ENCODE measurements around the gene PSMD13.

The PSMD13 gene

GRCh38 chr11:199782-200181, 37.0 kb upstream of the PSMD13 start:
- H3K4me2 ChIP-seq (ENCODE audit: low read length): no peak overlapping the region
- H3K9ac ChIP-seq (ENCODE audit: low read length): no peak overlapping the region
- no peak overlapping the region for H2AFZ ChIP-seq (ENCODE audit: low read depth, low read length)
- peaks cover 12% of the 10 kb centered on the region for H3K36me3 ChIP-seq (replicated peaks; ENCODE audit: low read depth, low read length)
- TF ChIP-seq CTCF (IDR thresholded peaks at IDR 0.05; ENCODE audit: low read depth, low read length): no peak
- TF ChIP-seq EZH2phosphoT487 (IDR thresholded peaks at IDR 0.05; ENCODE audit: low read depth): no peak
- H4K20me1 ChIP-seq (ENCODE audit: insufficient read depth, low read length): no peaks in the 10 kb centered on the region
- no peak overlapping the region for H3K27ac ChIP-seq (ENCODE audit: low read length)
- H3K27me3 ChIP-seq (ENCODE audit: low read depth, low read length): no peaks in the 10 kb centered on the region
- H3K9me3 ChIP-seq (ENCODE audit: insufficient read depth, low read length): no peaks in the 10 kb centered on the region
- H3K4me1 ChIP-seq (ENCODE audit: low read length): no peaks in the 10 kb centered on the region
- H3K4me3 ChIP-seq (ENCODE audit: low read length): no peak overlapping the region
- H3K79me2 ChIP-seq (ENCODE audit: low read length): peaks cover under 1% of the 10 kb centered on the region; the same call in 1 of the 2 replicates

- Histone ChIP-seq H3K36me3 (replicated peaks; ENCODE audit: low read depth, low read length) (peaks cover 18% of the 10 kb centered on the region), H3K27me3 (ENCODE audit: low read depth, low read length) (no peaks in the 10 kb centered on the region), H3K4me2 (ENCODE audit: low read length) (no peak overlapping the region), H4K20me1 (ENCODE audit: insufficient read depth, low read length) (0 out of 2 replicates have a peak, but pooled peaks cover 6% of the 10 kb centered on the region), H3K4me3 (ENCODE audit: low read length) (no peak overlapping the region), H3K79me2 (ENCODE audit: low read length) (peaks cover 7% of the 10 kb centered on the region), H3K9ac (ENCODE audit: low read length) (no peak overlapping the region), H3K9me3 (ENCODE audit: insufficient read depth, low read length) (no peaks in the 10 kb centered on the region), H2AFZ (ENCODE audit: low read depth, low read length) (no peak overlapping the region), H3K4me1 (ENCODE audit: low read length) (0 out of 2 replicates have a peak, but pooled peaks cover 4% of the 10 kb centered on the region), H3K27ac (ENCODE audit: low read length) (no peak overlapping the region)
- TF ChIP-seq EZH2phosphoT487 (IDR thresholded peaks at IDR 0.05; ENCODE audit: low read depth) (no peak), CTCF (IDR thresholded peaks at IDR 0.05; ENCODE audit: low read depth, low read length) (no peak)
Observed at GRCh38 chr11:200224-201003, 36.4 kb upstream of the PSMD13 start.

GRCh38 chr11:201966-202365, 34.8 kb upstream of the PSMD13 start:
- no peaks in the 10 kb centered on the region for H3K9me3 ChIP-seq (ENCODE audit: insufficient read depth, low read length)
- H3K4me3 ChIP-seq (ENCODE audit: low read length): no peak overlapping the region
- H4K20me1 ChIP-seq (ENCODE audit: insufficient read depth, low read length): peaks cover 16% of the 10 kb centered on the region
- no peak overlapping the region for H2AFZ ChIP-seq (ENCODE audit: low read depth, low read length)
- H3K36me3 ChIP-seq (replicated peaks; ENCODE audit: low read depth, low read length): peaks cover 19% of the 10 kb centered on the region
- no peak overlapping the region for H3K9ac ChIP-seq (ENCODE audit: low read length)
- TF ChIP-seq CTCF (IDR thresholded peaks at IDR 0.05; ENCODE audit: low read depth, low read length): no peak
- no peak for TF ChIP-seq EZH2phosphoT487 (IDR thresholded peaks at IDR 0.05; ENCODE audit: low read depth)
- H3K27ac ChIP-seq (ENCODE audit: low read length): no peak overlapping the region
- peaks cover 12% of the 10 kb centered on the region for H3K4me1 ChIP-seq (ENCODE audit: low read length)
- no peak overlapping the region for H3K4me2 ChIP-seq (ENCODE audit: low read length)
- no peaks in the 10 kb centered on the region for H3K27me3 ChIP-seq (ENCODE audit: low read depth, low read length)
- peaks cover 22% of the 10 kb centered on the region for H3K79me2 ChIP-seq (ENCODE audit: low read length)

GRCh38 chr11:202490-202889, 34.3 kb upstream of the PSMD13 start:
- no peak overlapping the region for H3K9ac ChIP-seq (ENCODE audit: low read length)
- H3K27me3 ChIP-seq (ENCODE audit: low read depth, low read length): no peaks in the 10 kb centered on the region
- no peak overlapping the region for H3K4me2 ChIP-seq (ENCODE audit: low read length)
- H3K9me3 ChIP-seq (ENCODE audit: insufficient read depth, low read length): no peaks in the 10 kb centered on the region
- peaks cover 12% of the 10 kb centered on the region for H3K4me1 ChIP-seq (ENCODE audit: low read length)
- H4K20me1 ChIP-seq (ENCODE audit: insufficient read depth, low read length): peaks cover 16% of the 10 kb centered on the region
- TF ChIP-seq EZH2phosphoT487 (IDR thresholded peaks at IDR 0.05; ENCODE audit: low read depth) (no peak), CTCF (IDR thresholded peaks at IDR 0.05; ENCODE audit: low read depth, low read length) (no peak)
- no peak overlapping the region for H2AFZ ChIP-seq (ENCODE audit: low read depth, low read length)
- H3K27ac ChIP-seq (ENCODE audit: low read length): no peak overlapping the region
- H3K4me3 ChIP-seq (ENCODE audit: low read length): no peak overlapping the region
- H3K36me3 ChIP-seq (replicated peaks; ENCODE audit: low read depth, low read length): peaks cover 19% of the 10 kb centered on the region
- H3K79me2 ChIP-seq (ENCODE audit: low read length): peaks cover 24% of the 10 kb centered on the region

All from OCI-LY3 (cell line).